ENCODE measurements around the gene PRCD.

The PRCD gene

DNA sequence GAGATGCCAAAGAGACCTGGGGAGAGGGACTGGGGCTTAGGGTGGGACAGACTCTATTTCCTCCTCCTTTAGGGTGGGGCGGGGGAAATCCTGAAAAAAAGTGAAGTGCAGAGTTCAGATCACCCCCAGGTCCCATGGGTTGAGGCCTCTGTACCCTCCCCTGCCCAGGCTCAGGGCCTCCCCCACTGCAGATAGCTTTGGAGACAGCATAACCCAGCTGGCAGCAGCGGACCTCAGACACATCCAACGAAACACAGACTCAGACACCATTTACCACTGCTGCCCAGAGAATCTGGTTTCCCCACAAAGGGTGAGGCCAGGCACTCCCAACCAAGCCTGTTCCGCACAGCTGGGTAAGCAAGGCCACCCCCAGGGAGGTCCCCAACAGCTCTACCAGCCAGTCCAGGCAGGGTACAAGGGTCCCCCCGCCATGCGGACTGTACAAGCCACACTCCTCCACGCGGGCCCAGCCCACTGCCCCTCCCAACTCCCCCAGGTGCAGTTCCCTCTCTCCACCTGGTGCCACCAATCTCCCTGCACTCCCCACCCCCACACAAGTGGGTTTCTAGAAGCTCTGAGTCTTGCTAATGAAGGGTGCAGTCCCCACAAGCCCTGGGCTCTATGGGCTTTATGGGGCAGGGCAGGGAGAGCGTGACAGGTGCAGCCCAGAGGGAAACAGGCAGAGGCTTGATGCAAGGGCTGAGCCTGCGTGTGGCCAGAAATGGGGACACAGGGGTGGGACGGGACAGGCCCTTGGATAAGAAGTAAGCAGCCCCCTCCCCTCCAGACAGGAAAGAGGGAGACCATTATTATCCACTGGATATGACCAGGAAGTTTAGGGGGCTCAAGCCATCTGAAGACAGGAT is 47.5 kb upstream of the PRCD start:
- H3K79me2 ChIP-seq (ENCODE audit: insufficient read depth, low read length): no peaks in the 10 kb centered on the region
- peak; percentile 30 for DNase-seq
- peak; percentile 47 for ATAC-seq (ENCODE audit: insufficient read depth, low read depth)
- H3K9me3 ChIP-seq (ENCODE audit: insufficient read depth, low read length, severe bottlenecking): no peaks in the 10 kb centered on the region
- H3K4me3 ChIP-seq (ENCODE audit: low read depth in 1 of 2, low read length in 2 of 2): no peak overlapping the region
- H2AFZ ChIP-seq (ENCODE audit: low read depth, low read length): no peak overlapping the region
- H3K9ac ChIP-seq (ENCODE audit: low read depth, low read length): no peak overlapping the region
- H3K4me1 ChIP-seq (ENCODE audit: insufficient read depth, low read length): peaks cover 5% of the 10 kb centered on the region
- H3K36me3 ChIP-seq (ENCODE audit: insufficient read depth, low read length): no peaks in the 10 kb centered on the region
- H3K27me3 ChIP-seq (ENCODE audit: insufficient read depth, low read length, poor library complexity): peaks cover 4% of the 10 kb centered on the region
- TF ChIP-seq, protein P1, sequence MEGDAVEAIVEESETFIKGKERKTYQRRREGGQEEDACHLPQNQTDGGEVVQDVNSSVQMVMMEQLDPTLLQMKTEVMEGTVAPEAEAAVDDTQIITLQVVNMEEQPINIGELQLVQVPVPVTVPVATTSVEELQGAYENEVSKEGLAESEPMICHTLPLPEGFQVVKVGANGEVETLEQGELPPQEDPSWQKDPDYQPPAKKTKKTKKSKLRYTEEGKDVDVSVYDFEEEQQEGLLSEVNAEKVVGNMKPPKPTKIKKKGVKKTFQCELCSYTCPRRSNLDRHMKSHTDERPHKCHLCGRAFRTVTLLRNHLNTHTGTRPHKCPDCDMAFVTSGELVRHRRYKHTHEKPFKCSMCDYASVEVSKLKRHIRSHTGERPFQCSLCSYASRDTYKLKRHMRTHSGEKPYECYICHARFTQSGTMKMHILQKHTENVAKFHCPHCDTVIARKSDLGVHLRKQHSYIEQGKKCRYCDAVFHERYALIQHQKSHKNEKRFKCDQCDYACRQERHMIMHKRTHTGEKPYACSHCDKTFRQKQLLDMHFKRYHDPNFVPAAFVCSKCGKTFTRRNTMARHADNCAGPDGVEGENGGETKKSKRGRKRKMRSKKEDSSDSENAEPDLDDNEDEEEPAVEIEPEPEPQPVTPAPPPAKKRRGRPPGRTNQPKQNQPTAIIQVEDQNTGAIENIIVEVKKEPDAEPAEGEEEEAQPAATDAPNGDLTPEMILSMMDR (IDR thresholded peaks at IDR 0.05; ENCODE audit: borderline replicate concordance, extremely low read depth, low read length, poor library complexity, severe bottlenecking): no peak
- TF ChIP-seq EZH2 (IDR thresholded peaks at IDR 0.05; ENCODE audit: borderline replicate concordance, low read depth, low read length, severe bottlenecking): no peak
- no peak overlapping the region for H3K27ac ChIP-seq (ENCODE audit: low read length)
- H4K20me1 ChIP-seq (ENCODE audit: insufficient read depth, low read length): peaks cover 5% of the 10 kb centered on the region; the same call in 1 of the 2 replicates
- no peak overlapping the region for H3K4me2 ChIP-seq (ENCODE audit: insufficient read depth, low read length)

DNA sequence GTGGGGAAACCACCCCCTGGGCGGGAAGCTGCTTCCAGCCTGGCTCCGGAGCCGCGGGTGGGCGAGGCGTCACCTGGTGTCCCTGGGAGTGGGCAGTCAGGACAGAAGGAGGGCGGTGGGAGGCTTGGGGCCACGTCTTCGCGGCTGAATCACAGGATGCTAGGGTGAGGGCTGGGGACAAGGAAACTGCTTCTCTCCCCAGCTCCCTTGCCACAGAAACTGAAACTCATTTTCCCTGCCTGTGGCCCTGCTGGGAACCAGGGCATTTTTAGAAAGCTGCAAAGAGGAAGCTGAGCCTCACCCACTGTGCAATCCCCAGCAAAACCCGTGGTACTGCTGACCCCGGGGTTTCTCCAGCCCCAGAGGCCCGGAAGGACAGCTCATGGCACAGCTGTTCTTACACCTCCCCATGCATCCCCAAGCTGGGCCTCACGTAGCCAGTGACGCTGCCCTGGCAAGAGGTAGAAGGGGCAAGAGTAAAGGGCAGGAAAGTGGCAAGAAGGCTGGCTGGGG is 46.8 kb upstream of the PRCD start:
- DNase-seq (peak; percentile 44), ATAC-seq (ENCODE audit: insufficient read depth, low read depth) (peak; percentile 74)
- Histone ChIP-seq H3K36me3 (ENCODE audit: insufficient read depth, low read length) (no peaks in the 10 kb centered on the region), H3K4me1 (ENCODE audit: insufficient read depth, low read length) (peaks cover 5% of the 10 kb centered on the region), H3K9ac (ENCODE audit: low read depth, low read length) (no peak overlapping the region), H3K27me3 (ENCODE audit: insufficient read depth, low read length, poor library complexity) (peaks cover 4% of the 10 kb centered on the region), H3K27ac (ENCODE audit: low read length) (no peak overlapping the region), H2AFZ (ENCODE audit: low read depth, low read length) (no peak overlapping the region), H4K20me1 (ENCODE audit: insufficient read depth, low read length) (peaks cover 5% of the 10 kb centered on the region; the same call in 1 of the 2 replicates), H3K4me2 (ENCODE audit: insufficient read depth, low read length) (no peak overlapping the region), H3K79me2 (ENCODE audit: insufficient read depth, low read length) (no peaks in the 10 kb centered on the region), H3K9me3 (ENCODE audit: insufficient read depth, low read length, severe bottlenecking) (no peaks in the 10 kb centered on the region), H3K4me3 (ENCODE audit: low read depth in 1 of 2, low read length in 2 of 2) (no peak overlapping the region)
- TF ChIP-seq EZH2 (IDR thresholded peaks at IDR 0.05; ENCODE audit: borderline replicate concordance, low read depth, low read length, severe bottlenecking): no peak
- TF ChIP-seq, protein P1 (IDR thresholded peaks at IDR 0.05; ENCODE audit: borderline replicate concordance, extremely low read depth, low read length, poor library complexity, severe bottlenecking): no peak

DNA sequence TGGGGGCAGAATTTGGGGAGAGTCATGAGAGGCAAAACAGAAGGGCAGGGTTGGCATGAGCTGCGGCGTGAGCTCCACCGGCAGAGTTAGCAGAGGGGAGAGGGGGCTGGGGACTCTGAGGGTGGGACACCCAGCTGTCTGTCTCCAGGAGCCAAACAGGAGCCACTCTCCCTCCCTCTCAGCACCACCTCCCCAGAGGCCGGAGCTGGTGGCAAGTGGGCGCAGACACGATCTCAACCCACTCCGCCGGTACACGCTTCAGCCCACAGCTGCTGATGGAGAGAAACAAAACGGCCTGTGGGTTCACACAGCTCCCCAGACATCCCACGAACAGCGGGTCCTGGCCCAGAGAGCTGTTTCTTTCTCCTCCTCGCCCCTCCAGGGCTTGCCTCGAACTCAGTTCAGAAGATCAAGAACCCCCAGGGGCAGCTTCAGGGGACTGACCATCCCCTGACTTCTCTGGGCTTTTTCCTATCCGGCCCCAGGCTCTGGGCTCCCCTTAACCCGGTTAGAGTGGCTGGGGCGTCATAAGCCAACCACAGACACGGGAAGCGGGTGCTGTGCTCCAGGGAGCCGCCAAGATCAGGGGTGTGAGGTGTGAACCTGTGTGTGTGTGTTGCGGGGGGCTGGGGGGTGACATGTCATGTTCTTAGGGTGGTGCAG is 46.2 kb upstream of the PRCD start:
- peaks cover 5% of the 10 kb centered on the region; the same call in 1 of the 2 replicates for H4K20me1 ChIP-seq (ENCODE audit: insufficient read depth, low read length)
- H3K36me3 ChIP-seq (ENCODE audit: insufficient read depth, low read length): no peaks in the 10 kb centered on the region
- no peak overlapping the region for H3K4me3 ChIP-seq (ENCODE audit: low read depth in 1 of 2, low read length in 2 of 2)
- no peak overlapping the region for H2AFZ ChIP-seq (ENCODE audit: low read depth, low read length)
- DNase-seq: peak; percentile 26
- H3K4me1 ChIP-seq (ENCODE audit: insufficient read depth, low read length): peaks cover 5% of the 10 kb centered on the region
- no peaks in the 10 kb centered on the region for H3K9me3 ChIP-seq (ENCODE audit: insufficient read depth, low read length, severe bottlenecking)
- H3K27me3 ChIP-seq (ENCODE audit: insufficient read depth, low read length, poor library complexity): peaks cover 4% of the 10 kb centered on the region
- peak; percentile 18; the same call in 1 of the 3 replicates for ATAC-seq (ENCODE audit: insufficient read depth, low read depth)
- TF ChIP-seq EZH2 (IDR thresholded peaks at IDR 0.05; ENCODE audit: borderline replicate concordance, low read depth, low read length, severe bottlenecking): no peak
- TF ChIP-seq, protein P1 (IDR thresholded peaks at IDR 0.05; ENCODE audit: borderline replicate concordance, extremely low read depth, low read length, poor library complexity, severe bottlenecking): no peak
- H3K9ac ChIP-seq (ENCODE audit: low read depth, low read length): no peak overlapping the region
- no peak overlapping the region for H3K27ac ChIP-seq (ENCODE audit: low read length)
- no peaks in the 10 kb centered on the region for H3K79me2 ChIP-seq (ENCODE audit: insufficient read depth, low read length)
- H3K4me2 ChIP-seq (ENCODE audit: insufficient read depth, low read length): no peak overlapping the region

Measured in DND-41 (cell line).